Esophagus muscularis mucosa (tissue), 4 donors: ENCODE results near the gene NAV2.

ENCODE experiments used
- EP300 ChIP-seq: sonication (generic); formaldehyde crosslinking; IDR thresholded peaks from one replicate; pipeline ENCODE4 v1.6.1; 2017; ENCODE audit warnings: antibody characterized with exemption
- POLR2A ChIP-seq: fragments of 450-650 bp; IDR thresholded peaks from one replicate; pipeline ENCODE4 v1.6.1; 2017; ENCODE audit warnings: antibody characterized with exemption, moderate library complexity, mild to moderate bottlenecking, low read depth
- POLR2AphosphoS5 ChIP-seq, 2 donors: sonication (generic); formaldehyde crosslinking; IDR thresholded peaks; one replicate each; pipeline ENCODE4 v1.6.1; 2017; ENCODE audit warnings: antibody characterized with exemption in 2 of 2
- TF ChIP-seq, protein P1 (sequence below), 3 experiments: fragments of 200-600 bp in 2 of 3; fragments of 450-650 bp in 1 of 3; sonication (generic) in 2 of 3; IDR thresholded peaks; one replicate each; pipeline ENCODE4 v1.5.1; 2017 to 2019; ENCODE audit warnings: antibody characterized with exemption in 3 of 3, mild to moderate bottlenecking in 2 of 3, moderate library complexity in 1 of 3

- TF ChIP-seq POLR2A (no peak), POLR2AphosphoS5 (IDR thresholded peaks at IDR 0.05) (no peak), EP300 (no peak)
- TF ChIP-seq, protein P1, sequence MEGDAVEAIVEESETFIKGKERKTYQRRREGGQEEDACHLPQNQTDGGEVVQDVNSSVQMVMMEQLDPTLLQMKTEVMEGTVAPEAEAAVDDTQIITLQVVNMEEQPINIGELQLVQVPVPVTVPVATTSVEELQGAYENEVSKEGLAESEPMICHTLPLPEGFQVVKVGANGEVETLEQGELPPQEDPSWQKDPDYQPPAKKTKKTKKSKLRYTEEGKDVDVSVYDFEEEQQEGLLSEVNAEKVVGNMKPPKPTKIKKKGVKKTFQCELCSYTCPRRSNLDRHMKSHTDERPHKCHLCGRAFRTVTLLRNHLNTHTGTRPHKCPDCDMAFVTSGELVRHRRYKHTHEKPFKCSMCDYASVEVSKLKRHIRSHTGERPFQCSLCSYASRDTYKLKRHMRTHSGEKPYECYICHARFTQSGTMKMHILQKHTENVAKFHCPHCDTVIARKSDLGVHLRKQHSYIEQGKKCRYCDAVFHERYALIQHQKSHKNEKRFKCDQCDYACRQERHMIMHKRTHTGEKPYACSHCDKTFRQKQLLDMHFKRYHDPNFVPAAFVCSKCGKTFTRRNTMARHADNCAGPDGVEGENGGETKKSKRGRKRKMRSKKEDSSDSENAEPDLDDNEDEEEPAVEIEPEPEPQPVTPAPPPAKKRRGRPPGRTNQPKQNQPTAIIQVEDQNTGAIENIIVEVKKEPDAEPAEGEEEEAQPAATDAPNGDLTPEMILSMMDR (IDR thresholded peaks at IDR 0.05) = no peak
Observed at GRCh38 chr11:19974886-19975285, 262.2 kb downstream of the NAV2 start.
